NB4 (cell line): Measurements from ENCODE around the gene ABCB8.

Source experiments
- MYC ChIP-seq: IDR thresholded peaks from 2 replicates; pipeline ENCODE4 v1.6.1; 2011; ENCODE audit warnings: low read depth, low read length
- POLR2A ChIP-seq: IDR thresholded peaks from 2 replicates; pipeline ENCODE4 v1.6.1; 2011; ENCODE audit warnings: mild to moderate bottlenecking; ENCODE audit not compliant: insufficient read length; ENCODE audit errors: extremely low read depth
- TF ChIP-seq, protein P1 (sequence below): IDR thresholded peaks from one replicate; pipeline ENCODE4 v1.5.1; 2012; ENCODE audit warnings: low read depth, low read length

DNA sequence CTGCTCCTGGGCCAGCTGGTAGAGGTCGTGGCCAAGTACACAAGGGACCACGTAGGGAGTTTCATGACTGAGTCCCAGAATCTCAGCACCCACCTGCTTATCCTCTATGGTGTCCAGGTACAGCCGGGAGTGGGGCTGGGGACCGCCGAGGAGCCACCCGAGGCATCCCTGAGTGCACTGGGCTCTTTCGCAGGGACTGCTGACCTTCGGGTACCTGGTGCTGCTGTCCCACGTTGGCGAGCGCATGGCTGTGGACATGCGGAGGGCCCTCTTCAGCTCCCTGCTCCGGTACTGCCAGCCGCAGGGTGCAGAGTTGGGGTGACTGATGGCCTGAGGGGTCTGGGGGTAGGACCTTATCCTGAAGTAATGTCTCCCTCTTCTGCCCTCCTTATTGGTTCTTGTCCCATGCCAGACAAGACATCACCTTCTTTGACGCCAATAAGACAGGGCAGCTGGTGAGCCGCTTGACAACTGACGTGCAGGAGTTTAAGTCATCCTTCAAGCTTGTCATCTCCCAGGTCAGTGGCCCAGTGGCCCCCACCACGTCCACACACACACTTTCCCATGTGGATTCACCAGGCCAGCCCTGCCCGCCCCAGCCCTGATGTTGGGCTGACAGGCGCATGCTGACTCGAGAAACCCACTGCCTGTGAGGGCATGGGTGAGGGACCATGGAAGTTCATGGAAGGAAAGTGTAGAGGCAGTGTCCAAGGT, 6.2 kb downstream of the ABCB8 start:
- TF ChIP-seq, protein P1, sequence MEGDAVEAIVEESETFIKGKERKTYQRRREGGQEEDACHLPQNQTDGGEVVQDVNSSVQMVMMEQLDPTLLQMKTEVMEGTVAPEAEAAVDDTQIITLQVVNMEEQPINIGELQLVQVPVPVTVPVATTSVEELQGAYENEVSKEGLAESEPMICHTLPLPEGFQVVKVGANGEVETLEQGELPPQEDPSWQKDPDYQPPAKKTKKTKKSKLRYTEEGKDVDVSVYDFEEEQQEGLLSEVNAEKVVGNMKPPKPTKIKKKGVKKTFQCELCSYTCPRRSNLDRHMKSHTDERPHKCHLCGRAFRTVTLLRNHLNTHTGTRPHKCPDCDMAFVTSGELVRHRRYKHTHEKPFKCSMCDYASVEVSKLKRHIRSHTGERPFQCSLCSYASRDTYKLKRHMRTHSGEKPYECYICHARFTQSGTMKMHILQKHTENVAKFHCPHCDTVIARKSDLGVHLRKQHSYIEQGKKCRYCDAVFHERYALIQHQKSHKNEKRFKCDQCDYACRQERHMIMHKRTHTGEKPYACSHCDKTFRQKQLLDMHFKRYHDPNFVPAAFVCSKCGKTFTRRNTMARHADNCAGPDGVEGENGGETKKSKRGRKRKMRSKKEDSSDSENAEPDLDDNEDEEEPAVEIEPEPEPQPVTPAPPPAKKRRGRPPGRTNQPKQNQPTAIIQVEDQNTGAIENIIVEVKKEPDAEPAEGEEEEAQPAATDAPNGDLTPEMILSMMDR: no peak
- TF ChIP-seq POLR2A (no peak), MYC (no peak)
